ENCODE measurements around the gene ZG16B. TPM values are rescaled to one million over a fixed set of nuclear protein-coding genes. Genes with fewer than 3 reads are reported as not detected.

Gene ZG16B
- total RNA-seq, 1 experiment from 2014 or later, result not detected

- Histone ChIP-seq H3K56ac (ENCODE audit: insufficient read length, low read depth, low read length) (no peak overlapping the region), H3T11ph (ENCODE audit: low read length) (no peak overlapping the region), H3K4me1 (ENCODE audit: insufficient read depth, low read length) (no peaks in the 10 kb centered on the region; the same call in 1 of the 2 replicates), H3K4me2 (ENCODE audit: insufficient read depth, insufficient read length, low read length) (no peak overlapping the region), H2BK5ac (ENCODE audit: insufficient read length, low read length) (no peak overlapping the region), H4K20me1 (ENCODE audit: control insufficient read depth, insufficient read depth, insufficient read length) (no peaks in the 10 kb centered on the region), H4K91ac (ENCODE audit: insufficient read length, low read depth, low read length) (no peak overlapping the region), H3K9me3 (ENCODE audit: control insufficient read depth, low read depth, low read length) (no peaks in the 10 kb centered on the region), H3K27ac (ENCODE audit: insufficient read length, low read depth, low read length) (no peak overlapping the region), H3K14ac (ENCODE audit: insufficient read depth, low read length) (no peak overlapping the region), H3K23me2 (ENCODE audit: insufficient read length, low read depth, low read length, poor library complexity, severe bottlenecking) (peaks cover 5% of the 10 kb centered on the region), H3K23ac (ENCODE audit: insufficient read length, low read depth, low read length) (no peak overlapping the region), H2BK120ac (ENCODE audit: low read depth, low read length, poor library complexity, severe bottlenecking) (no peak overlapping the region), H2BK20ac (ENCODE audit: low read depth, low read length, poor library complexity, severe bottlenecking) (no peak overlapping the region), H3K18ac (ENCODE audit: insufficient read length, low read depth, low read length) (no peak overlapping the region), H3K79me1 (ENCODE audit: insufficient read depth, low read depth, low read length, poor library complexity, severe bottlenecking) (no peaks in the 10 kb centered on the region), H2BK15ac (ENCODE audit: low read depth, low read length) (no peak overlapping the region), H3K4ac (ENCODE audit: low read depth, low read length) (no peak overlapping the region), H4K5ac (ENCODE audit: insufficient read length, low read depth, low read length) (no peak overlapping the region), H2AK5ac (ENCODE audit: insufficient read length, low read length) (no peak overlapping the region), H3K27me3 (ENCODE audit: insufficient read depth, low read length) (no peaks in the 10 kb centered on the region), H3K79me2 (ENCODE audit: insufficient read depth, low read length) (no peaks in the 10 kb centered on the region), H3K9ac (ENCODE audit: extremely low read depth, insufficient read length, low read length) (no peak overlapping the region), H2AFZ (ENCODE audit: low read length) (no peak overlapping the region), H2BK12ac (ENCODE audit: insufficient read length, low read depth, low read length) (no peak overlapping the region), H4K8ac (replicated peaks; ENCODE audit: insufficient read length, low read depth, low read length) (no peak overlapping the region)
- H3K4me1 Mint-ChIP-seq, result peaks cover 3 to 4% of the 10 kb centered on the region in 2 experiments; a peak in 3 of 4 replicates
- TF ChIP-seq CTCF (conservative IDR thresholded peaks at IDR 0.05), result no peak
- H3K27me3 Mint-ChIP-seq (ENCODE audit: low read depth), result peaks cover 20% of the 10 kb centered on the region
- WGBS (ENCODE audit: extremely low coverage, insufficient read length, low lambda C conversion rate), result no CpG with 5 or more reads among the region's 56 CpGs
- no peak for DNase-seq
- peaks cover 0 to 11% (median 10%) of the 10 kb centered on the region in 3 experiments; a peak in 6 of 7 replicates for H3K36me3 Mint-ChIP-seq (ENCODE audit: insufficient read depth in 1 of 3, low read depth in 3 of 3)
- H3K4me3 Mint-ChIP-seq, result no peak overlapping the region
- H3K9me3 Mint-ChIP-seq, result peaks cover 14 to 15% of the 10 kb centered on the region in 2 experiments
- no peak overlapping the region for H3K27ac Mint-ChIP-seq
Observed at GRCh38 chr16:2852731-2853507, 22.8 kb downstream of the ZG16B start.

Data from H9 (cell line).